Gastrocnemius medialis (tissue), 4 donors: ENCODE results near the gene FCRL3. TPM values are rescaled to one million over a fixed set of nuclear protein-coding genes. Genes with fewer than 3 reads are reported as not detected.

Source experiments
- ATAC-seq, 2 donors: fragments of 150-250 bp; one replicate each; pipeline ENCODE4 v1.9.1; 2016
- DNase-seq, 2 donors: peaks; one replicate each; pipeline ENCODE4 v3.0.0-alpha.2; 2019
- H3K27ac ChIP-seq, 4 donors: fragments of 200-600 bp; sonication (generic); 1 replicate in 1 of 4; 2 replicates in 3 of 4; pipeline ENCODE4 v1.5.1; 2016 to 2018; ENCODE audit warnings: mild to moderate bottlenecking in 2 of 4, moderate library complexity in 1 of 4
- H3K27me3 ChIP-seq, 3 donors: fragments of 200-600 bp; sonication (generic) in 2 of 3; 1 replicate in 1 of 3; 2 replicates in 2 of 3; pipeline versions ENCODE4 v1.5.1 to v1.6.0; 2016 to 2019; ENCODE audit warnings: mild to moderate bottlenecking in 1 of 3, moderate library complexity in 1 of 3
- H3K36me3 ChIP-seq, 2 donors: fragments of 200-600 bp; sonication (generic) in 1 of 2; one replicate each; pipeline ENCODE4 v1.5.1; 2017 to 2018
- H3K4me1 ChIP-seq, 2 donors: fragments of 200-600 bp; sonication (generic) in 1 of 2; one replicate each; pipeline ENCODE4 v1.5.1; 2016 to 2017; ENCODE audit warnings: mild to moderate bottlenecking in 2 of 2
- H3K4me3 ChIP-seq, 4 donors: fragments of 200-600 bp; sonication (generic) in 3 of 4; 1 replicate in 1 of 4; 2 replicates in 3 of 4; pipeline ENCODE4 v1.5.1; 2016 to 2019; ENCODE audit warnings: mild to moderate bottlenecking in 2 of 4
- H3K9me3 ChIP-seq, 3 donors: fragments of 200-600 bp; sonication (generic) in 2 of 3; 1 replicate in 1 of 3; 2 replicates in 2 of 3; pipeline ENCODE4 v1.5.1; 2016 to 2019
- POLR2A ChIP-seq, 2 donors: fragments of 450-650 bp; IDR thresholded peaks; one replicate each; pipeline ENCODE4 v1.6.1; 2017; ENCODE audit warnings: antibody characterized with exemption in 2 of 2, mild to moderate bottlenecking in 2 of 2, moderate library complexity in 2 of 2
- in situ Hi-C, 4 donors: fragments of 200-750 bp; cut with MboI; loops; one replicate each; pipeline versions ENCODE4 v1.15.0 to v1.8.0; 2017; ENCODE audit warnings: low sequenced_read_pairs in 4 of 4
- intact Hi-C: fragments of 100-400 bp; cut with DNase I; formaldehyde crosslinking; loops from one replicate; pipeline ENCODE4 v1.15.1; 2023; ENCODE audit warnings: low total_unique reads
- total RNA-seq, 4 donors: library from RNA; depleted of rRNA; stranded (reverse); fragments of >200 nt; gene quantifications; one replicate each; pipeline versions ENCODE4 v1.1.0 to v1.2.3, GENCODE V29; 2016
- TF ChIP-seq, protein P1 (sequence below), 5 experiments: fragments of 450-650 bp in 3 of 5; fragments of 200-600 bp in 2 of 5; sonication (generic) in 2 of 5; IDR thresholded peaks in 4 of 5; conservative IDR thresholded peaks in 1 of 5; 1 replicate in 4 of 5; 2 replicates in 1 of 5; pipeline ENCODE4 v1.5.1; 2016 to 2019; ENCODE audit warnings: antibody characterized with exemption in 5 of 5, mild to moderate bottlenecking in 3 of 5, moderate library complexity in 3 of 5

The FCRL3 gene
- total RNA-seq, 4 donors from 2014 or later = not detected

DNA sequence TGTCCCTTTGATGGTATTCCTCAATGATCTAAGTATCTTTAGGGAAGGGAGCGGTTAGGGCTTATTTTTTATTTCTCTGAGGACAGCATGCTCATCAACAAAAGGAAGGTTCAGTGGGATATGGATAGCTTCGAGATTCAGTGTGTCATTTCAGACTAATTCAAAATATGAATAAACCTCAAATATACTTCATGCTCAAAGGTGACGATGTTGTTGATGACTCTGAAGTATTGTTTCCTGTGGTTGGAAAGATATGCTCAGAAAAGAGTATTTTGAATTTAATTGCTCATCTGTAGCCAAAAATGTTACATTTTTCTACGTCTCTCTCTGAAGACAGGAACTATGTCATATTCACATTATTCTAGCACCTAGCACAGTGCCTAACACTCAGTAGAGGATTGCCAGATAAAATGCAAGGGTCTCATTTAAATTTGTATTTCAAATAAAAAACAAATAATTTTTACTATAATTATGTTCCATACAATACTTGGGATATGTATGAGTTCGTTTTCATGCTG is 1.8 kb upstream of the FCRL3 start:
- intact Hi-C loops = no loop called here
- Histone ChIP-seq H3K9me3 (no peaks in the 10 kb centered on the region), H3K4me3 (no peak overlapping the region), H3K27ac (no peak overlapping the region), H3K36me3 (no peaks in the 10 kb centered on the region), H3K27me3 (no peaks in the 10 kb centered on the region), H3K4me1 (no peaks in the 10 kb centered on the region)
- ATAC-seq = no peak
- no peak for TF ChIP-seq POLR2A (IDR thresholded peaks at IDR 0.05)
- TF ChIP-seq, protein P1, sequence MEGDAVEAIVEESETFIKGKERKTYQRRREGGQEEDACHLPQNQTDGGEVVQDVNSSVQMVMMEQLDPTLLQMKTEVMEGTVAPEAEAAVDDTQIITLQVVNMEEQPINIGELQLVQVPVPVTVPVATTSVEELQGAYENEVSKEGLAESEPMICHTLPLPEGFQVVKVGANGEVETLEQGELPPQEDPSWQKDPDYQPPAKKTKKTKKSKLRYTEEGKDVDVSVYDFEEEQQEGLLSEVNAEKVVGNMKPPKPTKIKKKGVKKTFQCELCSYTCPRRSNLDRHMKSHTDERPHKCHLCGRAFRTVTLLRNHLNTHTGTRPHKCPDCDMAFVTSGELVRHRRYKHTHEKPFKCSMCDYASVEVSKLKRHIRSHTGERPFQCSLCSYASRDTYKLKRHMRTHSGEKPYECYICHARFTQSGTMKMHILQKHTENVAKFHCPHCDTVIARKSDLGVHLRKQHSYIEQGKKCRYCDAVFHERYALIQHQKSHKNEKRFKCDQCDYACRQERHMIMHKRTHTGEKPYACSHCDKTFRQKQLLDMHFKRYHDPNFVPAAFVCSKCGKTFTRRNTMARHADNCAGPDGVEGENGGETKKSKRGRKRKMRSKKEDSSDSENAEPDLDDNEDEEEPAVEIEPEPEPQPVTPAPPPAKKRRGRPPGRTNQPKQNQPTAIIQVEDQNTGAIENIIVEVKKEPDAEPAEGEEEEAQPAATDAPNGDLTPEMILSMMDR (IDR thresholded peaks at IDR 0.05 in 4 of 5, conservative IDR thresholded peaks at IDR 0.05 in 1 of 5) = no peak
- in situ Hi-C loops = no loop called here
- DNase-seq = no peak

DNA sequence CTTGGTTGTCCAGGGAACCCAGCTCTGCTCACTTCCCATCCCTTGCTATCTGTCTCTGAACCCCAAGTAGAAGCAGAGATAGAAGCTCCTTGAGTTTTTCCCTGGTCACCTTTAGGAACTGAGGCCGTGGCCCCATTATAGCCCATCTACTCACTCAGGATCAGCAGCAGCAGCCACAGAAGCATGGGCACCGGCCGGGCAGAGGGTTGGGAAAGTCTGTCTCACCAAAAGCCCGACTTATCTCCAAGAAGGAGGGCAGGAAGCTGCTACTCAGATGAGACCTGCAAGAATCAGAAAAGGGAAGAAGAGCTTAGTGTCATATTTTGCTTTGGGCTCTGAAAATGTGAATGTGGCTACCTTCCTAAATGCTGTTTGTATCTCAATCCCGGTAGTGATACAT is 264 bp downstream of the FCRL3 start:
- Histone ChIP-seq H3K36me3 (no peaks in the 10 kb centered on the region), H3K27ac (no peak overlapping the region), H3K27me3 (no peaks in the 10 kb centered on the region), H3K4me1 (no peaks in the 10 kb centered on the region), H3K4me3 (no peak overlapping the region), H3K9me3 (no peaks in the 10 kb centered on the region)
- in situ Hi-C loops (no loop called here), intact Hi-C loops (no loop called here)
- TF ChIP-seq, protein P1 (IDR thresholded peaks at IDR 0.05 in 4 of 5, conservative IDR thresholded peaks at IDR 0.05 in 1 of 5) = no peak
- TF ChIP-seq POLR2A (IDR thresholded peaks at IDR 0.05) = no peak
- no peak for ATAC-seq
- no peak for DNase-seq

- in situ Hi-C loops = no loop called here
- Histone ChIP-seq H3K4me1 (no peaks in the 10 kb centered on the region), H3K9me3 (no peaks in the 10 kb centered on the region), H3K27ac (no peak overlapping the region), H3K27me3 (no peaks in the 10 kb centered on the region), H3K36me3 (no peaks in the 10 kb centered on the region), H3K4me3 (no peak overlapping the region)
- TF ChIP-seq, protein P1 (IDR thresholded peaks at IDR 0.05 in 4 of 5, conservative IDR thresholded peaks at IDR 0.05 in 1 of 5) = no peak
- TF ChIP-seq POLR2A (IDR thresholded peaks at IDR 0.05) = no peak
- DNase-seq (no peak), ATAC-seq (no peak)
- intact Hi-C loops = no loop called here
These were observed 2.6 kb downstream of the FCRL3 start for GRCh38 chr1:157697781-157698569.

GRCh38 chr1:157696966-157697628 is 3.5 kb downstream of the FCRL3 start:
- H3K27ac ChIP-seq = no peak overlapping the region
- in situ Hi-C loops = no loop called here

More at GRCh38 chr1:157696966-157697628, 3.5 kb downstream of the FCRL3 start:
- DNase-seq = no peak
- ATAC-seq = no peak
- intact Hi-C loops = no loop called here
- Histone ChIP-seq H3K27me3 (no peaks in the 10 kb centered on the region), H3K4me1 (no peaks in the 10 kb centered on the region), H3K4me3 (no peak overlapping the region), H3K36me3 (no peaks in the 10 kb centered on the region), H3K9me3 (no peaks in the 10 kb centered on the region)
- TF ChIP-seq, protein P1 (IDR thresholded peaks at IDR 0.05 in 4 of 5, conservative IDR thresholded peaks at IDR 0.05 in 1 of 5) = no peak
